NCI-H2029 (cell line): ENCODE results near the gene BET1.

Experiments used
- DNase-seq: peaks from one replicate; lab custom pipeline; 2025; lab: John Stamatoyannopoulos, UW

BET1 gene

DNA sequence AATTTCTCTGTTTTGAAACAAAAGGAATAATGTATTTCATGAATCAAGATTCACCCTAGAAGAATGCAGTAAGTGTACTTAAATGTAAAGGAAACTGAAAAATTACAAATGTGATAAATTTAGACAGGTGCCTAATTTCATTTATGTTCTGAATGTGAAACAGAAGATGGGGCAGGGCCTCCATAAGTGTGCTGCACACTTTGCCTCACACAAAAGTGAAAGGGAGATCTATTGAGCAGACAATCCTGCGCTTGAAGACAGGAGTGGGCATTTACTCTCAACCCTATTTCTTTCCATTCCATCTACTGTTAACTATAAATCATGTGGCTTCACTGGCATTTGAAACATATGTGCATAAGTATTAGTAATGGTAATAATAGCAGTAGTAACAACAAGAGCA is 46.4 kb downstream of the BET1 start:
- no peak for DNase-seq

DNA sequence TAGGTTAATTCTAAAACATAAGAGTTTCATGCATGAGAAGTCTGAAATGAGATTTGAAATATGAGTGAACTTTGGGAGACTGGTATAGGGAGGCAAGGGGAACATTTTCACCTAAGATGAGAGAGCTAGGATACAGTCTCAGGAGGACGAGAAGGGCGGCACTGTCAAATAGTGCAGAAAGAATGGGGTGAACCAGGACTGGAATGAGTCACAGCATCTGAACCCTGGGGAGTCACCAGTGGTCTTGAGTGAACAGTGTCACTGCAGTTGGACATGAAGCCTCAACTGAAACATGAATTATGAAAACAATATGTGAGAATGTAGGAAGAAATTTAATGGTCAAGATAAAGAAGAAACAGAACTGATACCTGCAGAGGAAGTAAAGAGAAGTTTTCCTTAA is 48.9 kb downstream of the BET1 start:
- DNase-seq: no peak

DNA sequence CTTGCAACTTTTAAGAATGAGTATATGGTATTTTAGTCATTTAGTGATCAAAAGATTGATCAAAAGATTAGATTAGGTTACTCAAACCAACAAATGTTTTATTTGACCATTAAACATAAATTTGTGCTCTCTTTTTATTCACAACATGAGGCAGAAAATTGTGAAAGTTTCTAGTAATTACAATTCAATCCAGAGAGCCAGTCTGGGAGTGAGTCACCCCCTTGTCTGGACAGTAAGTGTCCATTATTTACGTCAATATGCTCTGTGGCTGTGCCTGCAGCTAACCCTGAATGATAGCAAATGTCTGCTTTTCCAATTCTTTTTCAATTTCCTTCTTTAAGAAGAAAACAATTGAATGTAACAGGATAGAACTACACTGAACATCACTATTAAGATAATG is 54.7 kb downstream of the BET1 start:
- no peak for DNase-seq

DNA sequence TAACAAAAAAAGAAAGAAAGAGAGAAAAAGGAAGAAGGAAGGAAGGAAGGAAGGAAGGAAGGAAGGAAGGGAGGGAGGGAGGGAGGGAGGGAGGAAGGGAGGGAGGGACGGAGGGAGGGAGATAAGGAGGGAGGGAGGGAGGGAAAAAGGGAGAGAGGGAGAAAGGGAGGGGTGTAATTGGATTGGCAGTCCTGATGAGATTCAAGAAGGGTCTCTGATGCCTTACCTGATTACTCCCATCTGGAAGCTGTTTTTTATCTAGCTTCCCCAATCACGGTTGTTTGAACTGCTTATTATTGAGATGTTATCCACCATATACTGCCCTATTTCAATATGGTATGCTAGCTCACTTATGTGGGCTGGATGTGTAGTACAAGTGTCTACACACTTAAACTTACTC is 55.3 kb downstream of the BET1 start:
- DNase-seq: no peak

DNA sequence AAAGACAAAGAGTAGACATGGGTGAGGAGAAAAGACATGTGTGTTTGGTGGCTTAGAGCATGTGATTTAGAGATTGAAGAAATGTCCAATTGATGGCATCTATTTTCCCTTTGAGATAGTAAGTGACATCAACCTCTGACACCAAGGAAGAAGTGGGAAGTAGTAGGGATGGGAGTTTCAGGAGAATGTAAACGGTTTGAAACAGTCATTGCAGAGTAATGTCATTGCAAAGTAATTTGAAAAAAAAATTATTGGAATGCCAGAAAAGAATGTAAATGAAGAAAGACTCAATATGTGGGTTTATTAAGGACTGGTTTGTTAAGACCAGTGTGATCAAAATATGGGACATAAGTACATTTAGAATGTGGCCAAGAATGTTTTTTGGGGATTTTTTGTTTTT is 56.0 kb downstream of the BET1 start:
- DNase-seq: no peak

DNA sequence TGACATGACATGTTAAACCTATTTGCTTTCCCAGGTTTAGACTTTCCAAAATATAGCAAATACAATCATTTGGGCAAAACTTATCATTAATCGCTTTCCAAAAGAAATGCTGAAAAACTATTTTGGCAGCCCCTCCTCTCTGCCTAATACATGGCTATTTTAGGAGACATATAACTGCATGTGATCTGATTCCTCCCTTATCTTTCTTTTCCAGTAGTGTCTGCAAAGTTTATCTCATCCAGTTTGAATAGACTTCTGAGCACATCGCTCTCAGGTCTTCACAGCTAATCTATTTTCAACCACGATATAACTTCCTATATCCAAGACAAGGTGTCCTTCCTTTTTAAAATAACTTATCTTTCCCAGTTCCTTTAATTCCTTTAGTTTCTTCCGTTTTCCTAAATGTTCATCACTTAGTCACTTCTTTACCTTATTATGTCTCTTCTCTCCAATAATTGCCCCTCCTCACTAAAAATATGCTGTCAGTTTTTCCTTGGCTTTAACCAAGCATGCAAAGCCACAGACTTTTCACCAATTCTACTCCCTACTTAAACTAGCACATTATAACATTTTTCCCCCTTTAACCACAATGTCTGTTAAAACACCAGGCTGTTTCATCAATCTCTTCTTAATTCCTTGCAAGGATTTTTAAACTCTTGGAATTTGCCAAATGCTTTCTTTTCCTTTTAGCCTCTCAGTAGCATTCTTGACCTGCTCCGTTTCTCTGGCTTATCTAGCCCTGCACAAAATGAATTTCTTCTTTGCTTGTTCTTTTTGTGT is 58.2 kb downstream of the BET1 start:
- no peak for DNase-seq

DNA sequence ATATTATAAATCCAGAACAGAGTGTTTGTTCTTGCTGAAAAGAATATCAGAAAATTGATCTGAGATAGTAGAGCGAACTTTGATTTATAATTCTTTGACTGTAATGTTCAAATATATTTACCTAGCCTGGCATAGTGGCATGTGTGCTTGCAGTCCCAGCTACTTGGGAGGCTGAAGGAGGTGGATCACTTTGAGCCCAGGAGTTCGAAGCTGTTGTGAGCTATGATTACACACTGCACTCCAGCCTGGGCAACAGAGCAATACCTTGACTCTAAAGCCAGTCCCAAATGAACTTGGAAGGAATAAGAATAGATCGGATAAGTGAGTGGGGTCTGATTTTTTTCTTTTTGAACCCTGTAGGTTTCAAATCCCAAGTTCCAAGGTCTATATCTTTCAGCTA is 59.1 kb downstream of the BET1 start:
- DNase-seq: no peak

DNA sequence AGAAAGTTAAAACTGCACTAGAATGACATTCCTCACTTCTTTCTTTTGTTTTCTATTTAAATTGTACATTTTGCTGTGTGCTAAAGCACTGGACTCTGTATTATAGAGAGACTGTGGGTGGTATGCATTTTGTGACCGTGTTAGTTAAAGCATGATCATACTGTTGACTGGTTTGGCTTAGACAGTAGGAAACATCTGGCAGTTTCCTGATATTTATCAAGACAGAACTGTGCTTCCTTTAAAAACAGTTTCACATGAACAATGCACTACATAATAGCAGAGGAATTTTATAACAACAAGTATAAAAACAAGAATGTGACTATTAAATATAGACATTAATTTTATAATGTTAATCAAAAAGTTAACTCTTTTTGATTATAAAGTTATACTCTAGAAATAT is 59.5 kb downstream of the BET1 start:
- no peak for DNase-seq

DNA sequence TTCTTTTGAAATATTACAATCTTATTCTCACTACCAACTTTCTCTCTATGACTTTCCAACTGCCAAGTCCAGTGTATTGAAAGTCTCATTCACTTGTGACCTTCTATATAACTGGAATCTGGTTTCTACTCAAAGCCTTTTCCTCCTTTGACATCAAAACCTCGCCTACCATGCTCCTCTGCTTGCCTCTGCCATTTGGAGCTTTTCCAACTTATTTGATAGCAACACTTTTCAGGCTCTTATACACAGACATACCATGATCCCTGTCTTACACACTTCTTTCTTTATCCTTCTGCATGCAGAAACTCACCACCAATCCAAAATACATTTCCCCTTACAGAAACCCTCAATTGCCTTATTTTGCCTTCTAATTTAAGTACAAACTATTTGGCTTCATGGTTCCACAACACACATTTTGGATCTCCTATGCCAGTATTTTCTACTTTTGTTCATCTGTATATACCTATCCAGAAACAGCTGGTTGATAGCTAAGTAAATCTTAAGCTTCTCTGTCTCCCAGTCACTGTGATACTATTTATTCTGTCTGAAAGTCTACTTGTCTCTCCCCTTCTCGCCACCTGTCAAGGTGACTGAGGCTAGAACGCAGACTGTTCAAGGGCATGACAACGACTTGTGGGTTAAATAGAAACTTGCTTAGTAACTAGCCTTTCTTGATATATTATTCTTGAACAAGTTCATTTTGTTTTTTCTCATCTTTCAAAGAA is 60.2 kb downstream of the BET1 start:
- DNase-seq: no peak
